Activated T-cell treated with anti-CD3 and anti-CD28 coated beads, Interleukin-2, amount 50 U/mL, for 72 hours (primary cell): Measurements from ENCODE around the gene UQCRC2. TPM values are rescaled to one million over a fixed set of nuclear protein-coding genes. Genes with fewer than 3 reads are reported as not detected.
A peak's percentile ranks its signal among the peaks of the same experiment; 100 is the strongest.
"Not testable (repeated sequence)": the region's sequence is repeated elsewhere in the genome, so short reads cannot be mapped to it uniquely, and the experiment has no call there.

ENCODE experiments used
- ATAC-seq, 2 donors: fragments of 150-1000 bp; cut with Tn5 transposase; replicated peaks in 1 of 2; 2 replicates each; pipeline ENCODE4 v1.10.0; 2021; ENCODE audit warnings: moderate library complexity in 2 of 2, mild to moderate bottlenecking in 1 of 2
- DNase-seq, 2 donors: peaks; one replicate each; pipeline ENCODE4 v3.0.0; 2021 to 2022; ENCODE audit warnings: mixed read lengths in 1 of 2
- H3K27ac Mint-ChIP-seq: one replicate; pipeline ENCODE4 v1.8.0; 2022; ENCODE audit warnings: mild to moderate bottlenecking, moderate library complexity, mixed read lengths
- H3K27me3 Mint-ChIP-seq: one replicate; pipeline ENCODE4 v1.8.0; 2022; ENCODE audit warnings: low read depth, mixed read lengths
- H3K36me3 Mint-ChIP-seq, 2 donors: one replicate each; pipeline ENCODE4 v1.8.0; 2022; ENCODE audit warnings: mixed read lengths in 2 of 2, mild to moderate bottlenecking in 1 of 2; ENCODE audit not compliant: insufficient read depth in 2 of 2
- H3K4me1 Mint-ChIP-seq: one replicate; pipeline ENCODE4 v1.8.0; 2022; ENCODE audit warnings: low read depth, mixed read lengths
- H3K4me3 Mint-ChIP-seq, 2 donors: one replicate each; pipeline ENCODE4 v1.8.0; 2022; ENCODE audit warnings: mild to moderate bottlenecking in 2 of 2, mixed read lengths in 2 of 2, moderate library complexity in 2 of 2
- H3K9me3 Mint-ChIP-seq, 2 donors: one replicate each; pipeline ENCODE4 v1.8.0; 2022; ENCODE audit warnings: mixed read lengths in 2 of 2
- total RNA-seq, 2 donors: library from RNA; stranded (reverse); gene quantifications; one replicate each; pipeline ENCODE4 v1.2.3, GENCODE V29; 2022

UQCRC2 gene
- total RNA-seq, 2 donors from 2014 or later: 277 to 309 TPM

DNA sequence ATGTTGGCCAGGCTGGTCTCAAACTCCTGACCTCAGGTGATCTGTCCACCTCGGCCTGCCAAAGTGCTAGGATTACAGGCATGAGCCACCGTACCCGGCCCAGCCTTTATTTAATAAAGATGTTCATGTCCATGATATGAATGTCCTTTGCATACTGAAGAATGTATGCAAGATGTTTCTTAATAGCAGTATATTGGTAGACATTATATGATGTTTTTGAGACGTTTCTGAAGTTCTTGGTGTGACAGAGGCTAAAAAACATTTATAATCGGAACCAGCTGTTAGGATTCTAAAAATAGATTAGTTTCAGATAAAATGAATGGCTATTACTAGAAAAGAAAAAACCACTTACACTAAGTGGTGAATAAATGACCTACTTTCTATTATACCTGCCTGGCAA is 36.0 kb downstream of the UQCRC2 start:
- H3K36me3 Mint-ChIP-seq: no peaks in the 10 kb centered on the region
- no peaks in the 10 kb centered on the region for H3K27me3 Mint-ChIP-seq
- H3K27ac Mint-ChIP-seq: no peak overlapping the region
- H3K4me3 Mint-ChIP-seq: no peak overlapping the region
- H3K9me3 Mint-ChIP-seq: no peaks in the 10 kb centered on the region
- ATAC-seq (no peak), DNase-seq (no peak)
- peaks cover 6% of the 10 kb centered on the region for H3K4me1 Mint-ChIP-seq

DNA sequence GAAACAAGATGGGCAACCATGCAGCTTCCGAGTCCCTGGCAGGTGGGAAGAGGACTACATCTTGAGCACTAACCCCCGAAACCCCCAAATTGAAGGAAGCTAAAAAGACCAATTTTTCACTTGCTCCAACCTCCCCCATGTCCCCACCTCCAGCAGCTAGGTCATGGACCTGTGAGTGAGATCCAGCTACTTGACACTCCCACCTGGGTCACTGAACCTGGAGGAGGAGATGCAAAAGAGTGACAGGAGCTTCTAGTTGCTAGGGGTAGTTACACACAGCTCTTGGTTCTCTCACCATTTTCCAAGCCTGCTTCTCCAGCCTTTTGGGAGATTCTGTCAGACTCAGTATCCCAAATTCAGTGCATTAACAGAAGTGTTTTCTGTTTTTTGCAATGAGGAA is 36.6 kb downstream of the UQCRC2 start:
- Mint-ChIP-seq H3K4me1 (peaks cover 6% of the 10 kb centered on the region), H3K27ac (no peak overlapping the region), H3K4me3 (no peak overlapping the region), H3K36me3 (no peaks in the 10 kb centered on the region), H3K27me3 (no peaks in the 10 kb centered on the region), H3K9me3 (no peaks in the 10 kb centered on the region)
- DNase-seq (no peak), ATAC-seq (no peak)

DNA sequence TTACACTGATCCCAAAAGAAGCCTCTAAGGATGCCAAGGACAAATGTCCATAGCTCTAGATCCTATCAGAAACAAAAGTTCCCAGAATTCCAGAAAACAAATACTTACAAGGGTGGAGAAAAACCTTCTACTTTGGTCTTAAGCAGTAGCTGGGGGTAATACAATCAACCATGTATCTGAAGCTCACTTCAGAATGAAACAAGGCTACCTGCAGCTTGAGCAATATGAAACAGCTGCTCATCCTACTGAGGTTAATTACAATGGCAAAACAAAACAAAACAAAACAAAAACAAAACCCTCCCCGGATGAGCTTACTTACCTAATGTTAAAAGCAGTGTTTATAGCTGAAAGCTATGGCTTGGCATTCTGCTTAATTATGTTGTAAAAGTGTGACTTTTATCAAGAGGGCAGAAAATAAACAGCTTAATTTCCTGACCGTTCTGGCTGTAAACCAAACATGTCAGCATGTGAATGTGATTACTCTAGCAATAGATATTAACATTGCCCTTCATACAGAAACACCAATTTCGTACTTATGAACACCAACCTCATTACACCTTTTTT is 37.3 kb downstream of the UQCRC2 start:
- Mint-ChIP-seq H3K4me3 (no peak overlapping the region), H3K9me3 (no peaks in the 10 kb centered on the region), H3K36me3 (no peaks in the 10 kb centered on the region), H3K27ac (no peak overlapping the region), H3K27me3 (no peaks in the 10 kb centered on the region), H3K4me1 (peaks cover 11% of the 10 kb centered on the region)
- DNase-seq: no peak
- no peak for ATAC-seq

DNA sequence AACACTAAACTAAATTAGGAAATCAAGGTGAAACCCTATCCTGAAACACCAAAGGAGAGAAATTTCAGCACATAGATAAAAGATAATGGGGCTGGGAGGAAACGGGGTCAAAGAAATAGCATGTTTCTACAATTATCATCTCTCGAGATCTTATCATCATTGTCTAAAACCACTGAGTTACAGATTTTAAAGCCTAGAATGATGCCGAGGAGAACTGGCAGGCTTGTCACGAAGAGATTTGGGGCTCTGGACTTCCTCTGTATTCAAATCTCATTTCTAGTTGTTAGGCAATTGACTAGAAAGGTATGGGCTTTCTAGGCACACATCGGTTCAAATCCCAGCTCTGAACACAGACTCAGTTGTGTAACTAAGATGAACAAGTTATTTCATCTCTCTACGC is 38.5 kb downstream of the UQCRC2 start:
- Mint-ChIP-seq H3K27ac (no peak overlapping the region), H3K27me3 (no peaks in the 10 kb centered on the region)
- peak in 1 of 2 donors; percentile 17 for ATAC-seq

DNA sequence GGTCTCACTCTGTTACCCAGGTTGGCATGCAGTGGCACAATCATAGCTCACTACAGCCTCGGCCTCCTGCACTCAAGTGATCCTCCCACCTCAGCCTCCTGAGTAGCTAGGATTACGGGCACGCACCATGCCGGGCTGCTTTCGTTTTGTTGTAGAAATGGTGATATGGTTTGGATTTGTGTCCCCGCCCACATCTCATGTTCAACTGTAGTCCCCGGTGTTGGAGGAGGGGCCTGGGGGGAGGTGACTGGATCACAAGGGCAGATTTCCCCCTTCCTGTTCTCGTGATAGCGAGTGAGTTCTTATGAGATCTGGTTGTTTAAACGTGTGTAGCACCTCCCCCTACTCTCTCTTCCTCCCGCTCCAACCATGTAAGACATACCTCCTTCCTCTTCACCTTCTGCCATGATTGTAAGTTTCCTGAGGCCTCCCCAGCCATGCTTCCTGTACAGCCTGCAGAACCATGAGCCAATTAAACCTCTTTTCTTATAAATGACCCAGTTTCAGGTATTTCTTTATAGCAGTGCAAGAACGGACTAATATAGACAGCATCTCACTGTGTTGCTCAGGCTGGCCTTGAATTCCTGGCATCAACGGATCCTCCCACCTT is 41.8 kb downstream of the UQCRC2 start:
- ATAC-seq: no peak
- Mint-ChIP-seq H3K9me3 (no peaks in the 10 kb centered on the region), H3K27ac (no peak overlapping the region), H3K4me1 (peaks cover 11% of the 10 kb centered on the region), H3K36me3 (no peaks in the 10 kb centered on the region), H3K27me3 (no peaks in the 10 kb centered on the region), H3K4me3 (no peak overlapping the region)
- DNase-seq: no peak

More for the DNA sequence above, 38.5 kb downstream of the UQCRC2 start:
- H3K36me3 Mint-ChIP-seq: no peaks in the 10 kb centered on the region
- no peak overlapping the region for H3K4me3 Mint-ChIP-seq
- H3K9me3 Mint-ChIP-seq: no peaks in the 10 kb centered on the region
- DNase-seq: no peak
- peaks cover 11% of the 10 kb centered on the region for H3K4me1 Mint-ChIP-seq

DNA sequence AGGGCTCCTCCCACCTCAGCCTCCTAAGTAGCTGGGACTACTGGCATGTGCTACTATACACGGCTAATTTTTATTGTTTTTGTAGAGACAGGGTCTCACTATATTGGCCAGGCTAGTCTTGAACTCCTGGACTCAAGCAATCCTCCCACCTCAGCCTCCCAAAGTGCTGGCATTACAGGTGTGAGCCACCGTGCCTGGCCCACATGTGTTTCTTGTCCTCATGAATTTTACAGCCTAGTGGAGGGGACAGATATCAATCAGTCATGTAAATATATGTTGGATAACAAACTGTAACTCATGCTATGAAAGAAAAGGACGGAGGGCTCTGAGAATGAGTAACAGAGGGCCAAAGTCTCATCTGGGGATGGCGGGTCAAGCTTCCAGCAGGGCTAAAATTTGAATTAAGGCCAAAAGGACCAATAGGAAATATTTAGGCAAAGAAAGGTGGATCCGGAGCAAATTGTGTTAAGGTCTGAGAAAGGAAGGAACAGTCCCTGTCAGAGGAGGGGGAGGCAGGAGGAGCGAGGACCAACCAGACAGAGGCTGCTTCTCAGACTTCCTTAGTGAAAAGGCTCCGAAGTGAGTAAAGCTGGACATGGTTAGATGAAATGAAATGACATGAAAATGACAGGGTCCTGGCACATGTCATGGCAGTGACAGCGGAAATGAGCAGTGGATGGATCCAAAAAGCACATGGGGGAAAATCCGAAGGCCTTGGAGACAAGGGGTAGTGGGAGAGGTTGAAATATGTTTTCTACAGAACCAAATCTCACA is 43.9 kb downstream of the UQCRC2 start:
- no peak for DNase-seq
- no peak overlapping the region for H3K27ac Mint-ChIP-seq
- no peaks in the 10 kb centered on the region for H3K9me3 Mint-ChIP-seq
- no peaks in the 10 kb centered on the region for H3K27me3 Mint-ChIP-seq
- no peaks in the 10 kb centered on the region for H3K36me3 Mint-ChIP-seq
- no peak overlapping the region for H3K4me3 Mint-ChIP-seq
- no peak for ATAC-seq
- H3K4me1 Mint-ChIP-seq: peaks cover 17% of the 10 kb centered on the region

DNA sequence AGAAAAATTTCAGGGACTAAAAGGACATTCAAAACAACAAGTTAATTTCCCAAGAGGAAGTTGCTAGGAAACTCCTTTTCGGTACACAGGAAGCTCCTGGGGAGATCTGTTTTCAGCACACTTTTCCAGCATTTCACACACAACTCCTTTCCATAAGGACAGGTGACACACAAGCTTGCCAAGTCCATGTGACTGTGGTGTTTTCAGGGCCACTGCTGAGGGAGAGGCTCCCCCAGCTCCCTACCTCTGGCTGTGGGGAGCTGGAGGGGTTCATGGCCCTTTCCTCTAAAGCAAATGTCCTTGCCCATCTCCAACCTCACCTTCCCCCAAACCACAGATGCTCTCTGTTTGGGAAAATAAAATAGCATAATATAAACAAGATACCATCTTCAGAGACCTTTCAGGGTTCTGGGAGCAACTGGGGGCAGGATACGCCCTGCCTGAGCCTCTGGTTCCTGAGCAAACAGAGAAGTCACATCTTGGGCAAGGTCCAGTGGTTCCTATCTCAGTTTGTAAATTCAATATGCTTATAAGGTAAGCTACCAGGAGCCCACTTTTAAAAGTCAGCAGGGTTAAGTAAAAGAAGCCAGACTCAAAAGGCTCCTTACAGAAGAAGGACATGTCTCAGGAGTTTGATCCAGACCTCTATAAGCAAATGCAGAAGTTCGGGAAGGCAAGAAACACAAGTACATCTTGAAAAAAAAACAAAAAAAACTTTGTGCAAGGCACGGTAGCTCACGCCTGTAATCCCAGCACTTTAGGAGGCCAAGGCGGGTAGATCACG is 44.7 kb downstream of the UQCRC2 start:
- no peak overlapping the region for H3K4me3 Mint-ChIP-seq
- H3K27ac Mint-ChIP-seq: no peak overlapping the region
- ATAC-seq: no peak

DNA sequence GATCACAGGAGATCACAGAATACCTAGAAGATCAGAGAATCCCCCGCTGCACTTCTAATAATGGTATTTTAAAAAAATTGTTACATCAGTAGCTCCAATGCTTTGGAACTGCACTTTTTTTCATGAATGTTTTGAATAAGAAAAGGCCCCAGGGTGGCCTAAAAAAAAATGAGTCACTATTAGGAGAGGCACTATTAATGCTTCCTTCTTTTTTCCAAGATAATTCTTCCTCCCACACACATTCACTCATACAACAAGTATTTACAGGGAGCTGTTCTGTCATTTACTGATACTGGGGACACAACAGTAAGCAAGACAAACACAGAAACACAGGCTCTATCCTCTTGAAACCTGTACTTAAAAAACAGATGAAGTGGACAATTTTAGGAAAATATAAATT is 48.4 kb downstream of the UQCRC2 start:
- ATAC-seq (no peak), DNase-seq (no peak)
- no peak overlapping the region for H3K27ac Mint-ChIP-seq
- no peaks in the 10 kb centered on the region for H3K36me3 Mint-ChIP-seq
- no peaks in the 10 kb centered on the region for H3K27me3 Mint-ChIP-seq
- no peaks in the 10 kb centered on the region for H3K9me3 Mint-ChIP-seq
- H3K4me3 Mint-ChIP-seq: peak overlapping the region in 1 of 2 donors; percentile 57
- peaks cover 14% of the 10 kb centered on the region for H3K4me1 Mint-ChIP-seq

More for the DNA sequence above, 44.7 kb downstream of the UQCRC2 start:
- Mint-ChIP-seq H3K27me3 (no peaks in the 10 kb centered on the region), H3K36me3 (no peaks in the 10 kb centered on the region), H3K4me1 (peaks cover 17% of the 10 kb centered on the region), H3K9me3 (no peaks in the 10 kb centered on the region)
- no peak for DNase-seq

DNA sequence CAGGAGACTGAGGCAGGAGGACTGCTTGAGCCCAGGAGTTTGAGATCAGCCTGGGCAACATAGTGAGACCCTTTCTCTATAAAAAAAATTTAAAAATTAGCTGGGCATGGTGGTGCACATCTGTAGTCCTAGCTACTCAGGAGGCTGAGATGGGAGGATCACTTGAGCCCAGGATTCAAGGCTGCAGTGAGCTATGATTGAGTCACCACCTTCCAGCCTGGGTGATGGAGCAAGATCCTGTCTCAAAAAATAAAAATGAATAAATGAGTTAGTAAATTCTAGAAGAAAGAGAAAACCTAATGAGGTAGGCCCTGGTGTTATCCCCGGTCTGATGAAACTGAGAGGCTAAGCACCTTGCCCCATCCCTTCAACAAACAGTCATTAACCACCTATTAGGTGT is 48.9 kb downstream of the UQCRC2 start:
- not testable (repeated sequence) for DNase-seq, H3K27ac Mint-ChIP-seq, ATAC-seq, H3K9me3 Mint-ChIP-seq, H3K27me3 Mint-ChIP-seq, H3K36me3 Mint-ChIP-seq, H3K4me3 Mint-ChIP-seq
- H3K4me1 Mint-ChIP-seq: peaks cover 19% of the 10 kb centered on the region

DNA sequence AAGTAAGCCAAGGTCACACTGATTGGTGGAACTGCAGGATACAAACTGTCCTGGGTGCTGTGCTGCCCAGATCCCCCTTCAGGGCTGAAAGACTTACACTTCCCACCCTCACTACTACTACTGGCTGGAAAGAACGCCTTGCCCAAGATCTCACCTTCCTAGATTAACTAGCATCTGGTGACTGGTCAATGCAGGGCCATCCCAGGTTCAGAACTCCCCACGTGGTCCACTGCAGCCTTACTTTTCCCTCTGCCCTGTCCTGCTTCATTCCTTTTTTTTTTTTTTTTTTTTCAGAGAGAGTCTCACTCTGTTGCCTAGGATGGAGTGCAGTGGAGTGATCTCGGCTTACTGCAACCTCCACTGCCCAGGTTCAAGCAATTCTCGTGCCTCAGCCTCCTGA is 50.0 kb downstream of the UQCRC2 start:
- Mint-ChIP-seq H3K36me3 (peaks cover 0 to 3% of the 10 kb centered on the region in 2 donors), H3K9me3 (no peaks in the 10 kb centered on the region), H3K4me1 (peaks cover 25% of the 10 kb centered on the region), H3K4me3 (no peak overlapping the region), H3K27me3 (no peaks in the 10 kb centered on the region), H3K27ac (no peak overlapping the region)
- DNase-seq (no peak), ATAC-seq (no peak)

DNA sequence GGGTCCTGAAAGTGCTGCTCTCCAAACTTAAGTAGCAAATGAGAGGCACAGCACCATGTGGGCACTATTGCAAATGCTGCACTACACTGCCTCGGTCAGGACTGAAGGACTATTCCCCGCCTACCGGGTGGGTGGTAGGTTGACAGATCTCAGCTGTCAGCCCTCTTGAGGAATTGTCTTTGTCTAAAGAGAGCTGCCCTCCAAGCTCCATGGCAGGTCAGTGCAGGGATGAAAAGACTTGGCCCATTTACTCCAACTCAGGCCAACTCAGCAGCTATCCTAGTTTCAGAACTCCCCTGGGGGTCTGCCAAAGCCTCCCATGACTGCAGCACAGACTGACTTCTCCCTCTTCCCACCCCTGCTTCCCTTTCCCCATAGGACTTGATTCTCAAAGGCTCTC is 51.2 kb downstream of the UQCRC2 start:
- peaks cover 33% of the 10 kb centered on the region for H3K4me1 Mint-ChIP-seq
- peaks cover 0 to 5% of the 10 kb centered on the region in 2 donors for H3K36me3 Mint-ChIP-seq
- ATAC-seq (no peak), DNase-seq (no peak)
- H3K27ac Mint-ChIP-seq: no peak overlapping the region
- no peaks in the 10 kb centered on the region for H3K27me3 Mint-ChIP-seq
- no peak overlapping the region for H3K4me3 Mint-ChIP-seq
- H3K9me3 Mint-ChIP-seq: no peaks in the 10 kb centered on the region

DNA sequence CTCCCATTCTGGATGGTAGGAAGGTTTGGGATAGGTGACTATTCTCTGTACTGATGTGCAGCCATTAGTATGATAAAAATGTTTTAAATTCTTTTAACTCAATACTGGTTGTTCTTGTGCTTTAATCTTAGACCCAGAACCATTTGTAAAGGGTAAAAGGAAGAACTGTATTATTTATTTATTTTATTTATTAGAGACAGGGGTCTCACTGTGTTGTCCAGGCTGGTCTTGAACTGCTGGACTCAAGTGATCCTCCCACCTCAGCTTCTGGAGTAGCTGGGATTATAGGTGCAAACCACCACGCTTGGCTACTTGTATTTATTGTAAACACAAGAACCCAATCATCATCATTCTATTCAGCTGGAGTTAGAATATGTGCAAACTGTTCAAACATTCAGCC is 52.6 kb downstream of the UQCRC2 start:
- Mint-ChIP-seq H3K4me1 (peaks cover 39% of the 10 kb centered on the region), H3K4me3 (no peak overlapping the region)

DNA sequence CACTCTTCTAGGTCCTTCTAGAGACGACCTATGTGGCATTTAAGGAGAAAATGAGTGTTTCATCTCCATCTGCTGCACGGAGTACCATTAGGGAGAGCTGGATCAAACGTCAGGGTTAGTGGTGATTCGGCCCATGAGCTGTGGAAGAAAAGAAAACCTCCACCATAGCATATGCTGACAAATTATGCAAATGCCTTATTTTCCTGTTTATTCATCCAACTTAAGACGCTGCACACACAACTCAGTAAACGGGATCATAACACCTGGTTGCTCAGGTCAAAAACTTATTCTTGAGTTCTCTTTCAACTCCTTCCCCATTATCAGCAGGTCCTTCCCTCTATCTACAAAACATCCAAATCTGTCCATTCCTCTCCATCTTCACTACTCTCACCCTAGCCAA is 53.5 kb downstream of the UQCRC2 start:
- H3K27me3 Mint-ChIP-seq: no peaks in the 10 kb centered on the region
- H3K4me3 Mint-ChIP-seq: peak overlapping the region; percentile 92 to 96
- DNase-seq (no peak), ATAC-seq (no peak)
- peaks cover 0 to 5% of the 10 kb centered on the region in 2 donors for H3K36me3 Mint-ChIP-seq
- H3K27ac Mint-ChIP-seq: peak overlapping the region; percentile 16
- H3K4me1 Mint-ChIP-seq: peaks cover 41% of the 10 kb centered on the region
- H3K9me3 Mint-ChIP-seq: no peaks in the 10 kb centered on the region

More for the DNA sequence above, 52.6 kb downstream of the UQCRC2 start:
- Mint-ChIP-seq H3K27ac (no peak overlapping the region), H3K36me3 (peaks cover 0 to 5% of the 10 kb centered on the region in 2 donors), H3K9me3 (no peaks in the 10 kb centered on the region), H3K27me3 (no peaks in the 10 kb centered on the region)
- ATAC-seq (no peak), DNase-seq (no peak)
